ENCODE results near the gene UGT1A5. TPM values are rescaled to one million over a fixed set of nuclear protein-coding genes. Genes with fewer than 3 reads are reported as not detected.

UGT1A5 gene
- total and polyA plus RNA-seq, 2 of the 13 experiments (the other 11 are each of a cell fraction or from before 2014, with no cell fraction given), result not detected

DNA sequence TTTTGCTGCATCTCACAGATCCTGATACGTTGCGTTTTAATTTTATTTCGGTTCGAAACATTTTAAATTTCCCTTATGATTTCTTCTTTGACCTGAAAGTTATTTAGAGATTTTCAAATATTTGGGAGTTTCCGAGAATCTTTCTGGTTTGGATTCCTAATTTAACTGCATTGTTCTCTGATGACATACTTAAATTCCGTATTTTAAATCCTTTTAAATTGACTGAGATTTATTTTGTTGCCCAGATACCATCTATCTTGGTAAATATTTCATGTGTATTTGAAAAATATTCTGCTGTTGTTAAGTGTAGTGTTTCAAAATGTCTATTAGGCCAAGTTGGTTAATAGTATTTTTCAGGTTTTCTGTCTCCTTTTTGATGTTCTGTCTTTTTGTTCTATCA lies 103.2 kb downstream of the UGT1A5 start:
- no peak for TF ChIP-seq ZNF230 (CRISPR knock-in tag; IDR thresholded peaks at IDR 0.05)
- no peak for TF ChIP-seq ELF3 (CRISPR knock-in tag; IDR thresholded peaks at IDR 0.05)
- TF ChIP-seq ZNF773 (CRISPR knock-in tag; IDR thresholded peaks at IDR 0.05; ENCODE audit: borderline replicate concordance), result no peak
- H4K20me1 ChIP-seq (ENCODE audit: insufficient read depth, low read length), result no peaks in the 10 kb centered on the region
- 83% methylated on average over 6 of the region's 6 CpGs for WGBS (ENCODE audit: low lambda C conversion rate)
- ChIA-PET CTCF (ENCODE audit: low intra/inter-chr PET ratio, low total read pairs) (no interaction called here), POLR2A (no interaction called here)
- H3K36me3 ChIP-seq (replicated peaks in 1 of 2; ENCODE audit: control insufficient read depth in 1 of 2, insufficient read depth in 2 of 2, low read length in 2 of 2), result no peaks in the 10 kb centered on the region
- FAIRE-seq (peak; percentile 47), DNase-seq (ENCODE audit: low spot score) (no peak), ATAC-seq (no peak)
- no peak overlapping the region for H3K9ac ChIP-seq (ENCODE audit: insufficient read depth, low read depth, low read length)
- no TSS peak for BruUV-seq (replicated peaks)
- H3K4me3 ChIP-seq (replicated peaks in 1 of 3; ENCODE audit: insufficient read depth in 1 of 3, low read depth in 2 of 3, low read length in 3 of 3), result no peak overlapping the region
- H2AFZ ChIP-seq (ENCODE audit: low read length), result no peak overlapping the region
- H3K4me2 ChIP-seq (ENCODE audit: low read depth, low read length), result no peak overlapping the region
- H3K27ac ChIP-seq (ENCODE audit: extremely low read length, insufficient read depth, low read length), result no peak overlapping the region
- no peaks in the 10 kb centered on the region for H3K79me2 ChIP-seq (ENCODE audit: insufficient read depth, low read length)
- H3K9me3 ChIP-seq (ENCODE audit: low read length), result no peaks in the 10 kb centered on the region
- peaks cover 3 to 33% of the 10 kb centered on the region in 2 experiments; a peak in 4 of 5 replicates for H3K27me3 ChIP-seq (ENCODE audit: control insufficient read depth in 1 of 2, insufficient read depth in 2 of 2, low read length in 2 of 2)
- H3K4me1 ChIP-seq (ENCODE audit: insufficient read depth, low read length), result peaks cover 23% of the 10 kb centered on the region
- intact Hi-C loops (cut with micrococcal nuclease; ENCODE audit: unreplicated experiment), result no loop called here
- in situ Hi-C loops (cut with HindIII; ENCODE audit: extremely low pct_ligation_motif_present, low pct_unique_long_range_greater_than_20kb), result no loop called here

DNA sequence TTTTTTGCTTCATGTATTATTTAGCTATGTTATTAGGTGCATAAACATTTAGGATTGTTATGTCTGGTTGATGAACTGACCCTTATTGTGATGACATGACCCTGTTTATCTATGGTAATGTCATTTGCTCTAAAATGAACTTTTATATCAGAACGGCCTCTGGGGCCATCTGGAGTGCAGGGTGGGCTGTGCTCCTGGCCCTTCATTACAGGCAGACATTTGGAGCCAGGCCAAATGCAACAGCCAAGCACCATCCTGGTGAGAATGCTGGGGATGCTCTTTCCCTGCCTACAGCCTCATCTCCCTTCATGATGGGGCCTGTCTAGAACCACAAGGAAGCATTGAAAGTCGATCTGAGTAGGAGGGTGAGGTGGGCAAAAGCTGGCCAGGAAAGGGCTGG lies 103.6 kb downstream of the UGT1A5 start:
- no peaks in the 10 kb centered on the region for H4K20me1 ChIP-seq (ENCODE audit: insufficient read depth, low read length)
- TF ChIP-seq, protein P1, sequence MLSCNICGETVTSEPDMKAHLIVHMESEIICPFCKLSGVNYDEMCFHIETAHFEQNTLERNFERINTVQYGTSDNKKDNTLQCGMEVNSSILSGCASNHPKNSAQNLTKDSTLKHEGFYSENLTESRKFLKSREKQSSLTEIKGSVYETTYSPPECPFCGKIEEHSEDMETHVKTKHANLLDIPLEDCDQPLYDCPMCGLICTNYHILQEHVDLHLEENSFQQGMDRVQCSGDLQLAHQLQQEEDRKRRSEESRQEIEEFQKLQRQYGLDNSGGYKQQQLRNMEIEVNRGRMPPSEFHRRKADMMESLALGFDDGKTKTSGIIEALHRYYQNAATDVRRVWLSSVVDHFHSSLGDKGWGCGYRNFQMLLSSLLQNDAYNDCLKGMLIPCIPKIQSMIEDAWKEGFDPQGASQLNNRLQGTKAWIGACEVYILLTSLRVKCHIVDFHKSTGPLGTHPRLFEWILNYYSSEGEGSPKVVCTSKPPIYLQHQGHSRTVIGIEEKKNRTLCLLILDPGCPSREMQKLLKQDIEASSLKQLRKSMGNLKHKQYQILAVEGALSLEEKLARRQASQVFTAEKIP (CRISPR knock-in tag; IDR thresholded peaks at IDR 0.05; ENCODE audit: borderline replicate concordance), result no peak
- TF ChIP-seq HMG20B (CRISPR knock-in tag; conservative IDR thresholded peaks at IDR 0.05) (no peak), SOX13 (IDR thresholded peaks at IDR 0.05) (no peak), SOX13 (CRISPR knock-in tag; conservative IDR thresholded peaks at IDR 0.05 in 1 of 2, IDR thresholded peaks at IDR 0.05 in 1 of 2) (no peak), DMAP1 (CRISPR knock-in tag; IDR thresholded peaks at IDR 0.05) (no peak), TCF12 (IDR thresholded peaks at IDR 0.05) (no peak), TCF12 (CRISPR knock-in tag; IDR thresholded peaks at IDR 0.05) (no peak), ZNF333 (CRISPR knock-in tag; IDR thresholded peaks at IDR 0.05; ENCODE audit: borderline replicate concordance) (no peak), RARA (CRISPR knock-in tag; IDR thresholded peaks at IDR 0.05) (no peak), ARNTL (CRISPR knock-in tag; IDR thresholded peaks at IDR 0.05) (no peak), ZNF292 (CRISPR knock-in tag; IDR thresholded peaks at IDR 0.05; ENCODE audit: borderline replicate concordance, low read depth) (no peak)
- TF ChIP-seq, protein P2, sequence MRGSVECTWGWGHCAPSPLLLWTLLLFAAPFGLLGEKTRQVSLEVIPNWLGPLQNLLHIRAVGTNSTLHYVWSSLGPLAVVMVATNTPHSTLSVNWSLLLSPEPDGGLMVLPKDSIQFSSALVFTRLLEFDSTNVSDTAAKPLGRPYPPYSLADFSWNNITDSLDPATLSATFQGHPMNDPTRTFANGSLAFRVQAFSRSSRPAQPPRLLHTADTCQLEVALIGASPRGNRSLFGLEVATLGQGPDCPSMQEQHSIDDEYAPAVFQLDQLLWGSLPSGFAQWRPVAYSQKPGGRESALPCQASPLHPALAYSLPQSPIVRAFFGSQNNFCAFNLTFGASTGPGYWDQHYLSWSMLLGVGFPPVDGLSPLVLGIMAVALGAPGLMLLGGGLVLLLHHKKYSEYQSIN (CRISPR knock-in tag; IDR thresholded peaks at IDR 0.05; ENCODE audit: borderline replicate concordance), result no peak
- 16% methylated on average over 2 of the region's 2 CpGs for WGBS (ENCODE audit: low lambda C conversion rate)
- DNase-seq (ENCODE audit: low spot score), result no peak
- no peak for ATAC-seq
- no peaks in the 10 kb centered on the region for H3K79me2 ChIP-seq (ENCODE audit: insufficient read depth, low read length)
- FAIRE-seq, result no peak
- H3K4me2 ChIP-seq (ENCODE audit: low read depth, low read length), result no peak overlapping the region
- CTCF ChIA-PET (ENCODE audit: low intra/inter-chr PET ratio, low total read pairs), result no interaction called here
- intact Hi-C loops (cut with micrococcal nuclease; ENCODE audit: unreplicated experiment), result no loop called here
- BruUV-seq (replicated peaks), result no TSS peak
- H2AFZ ChIP-seq (ENCODE audit: low read length), result no peak overlapping the region
- no peaks in the 10 kb centered on the region for H3K36me3 ChIP-seq (replicated peaks in 1 of 2; ENCODE audit: control insufficient read depth in 1 of 2, insufficient read depth in 2 of 2, low read length in 2 of 2)
- in situ Hi-C loops (cut with HindIII; ENCODE audit: extremely low pct_ligation_motif_present, low pct_unique_long_range_greater_than_20kb), result no loop called here
- H3K9ac ChIP-seq (ENCODE audit: insufficient read depth, low read depth, low read length), result no peak overlapping the region
- peaks cover 23% of the 10 kb centered on the region for H3K4me1 ChIP-seq (ENCODE audit: insufficient read depth, low read length)
- no peak overlapping the region for H3K27ac ChIP-seq (ENCODE audit: extremely low read length, insufficient read depth, low read length)
- no peak overlapping the region for H3K4me3 ChIP-seq (replicated peaks in 1 of 3; ENCODE audit: insufficient read depth in 1 of 3, low read depth in 2 of 3, low read length in 3 of 3)
- peaks cover 6 to 34% of the 10 kb centered on the region in 2 experiments; a peak in 4 of 5 replicates for H3K27me3 ChIP-seq (ENCODE audit: control insufficient read depth in 1 of 2, insufficient read depth in 2 of 2, low read length in 2 of 2)
- POLR2A ChIA-PET, result no interaction called here
- H3K9me3 ChIP-seq (ENCODE audit: low read length), result no peaks in the 10 kb centered on the region

Measured in HepG2 (cell line).